ENCODE data around the gene C11orf91. TPM values are rescaled to one million over a fixed set of nuclear protein-coding genes. Genes with fewer than 3 reads are reported as not detected.
"Not testable (repeated sequence)": the region's sequence is repeated elsewhere in the genome, so short reads cannot be mapped to it uniquely, and the experiment has no call there.

Gene C11orf91, protein sequence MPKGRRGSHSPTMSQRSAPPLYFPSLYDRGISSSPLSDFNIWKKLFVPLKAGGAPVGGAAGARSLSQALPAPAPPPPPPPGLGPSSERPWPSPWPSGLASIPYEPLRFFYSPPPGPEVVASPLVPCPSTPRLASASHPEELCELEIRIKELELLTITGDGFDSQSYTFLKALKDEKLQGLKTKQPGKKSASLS
- total RNA-seq, result 0.25 and 0.32 TPM in 2 replicates

GRCh38 chr11:33700502-33701271 lies at the start of gene C11orf91:
Gene C11orf91 (minus strand): TSS chr11:33700826. CDS start chr11:33700740, 86 bp downstream.
- intact Hi-C loops (cut with micrococcal nuclease), result loop anchor here (1.0 to 10.0 kb wide), 6 partner anchors 35 to 540 kb away; partner anchors contain the start of genes CAPRIN1, CSTF3, FBXO3 and HIPK3

GRCh38 chr11:33747979-33748378 lies 47.4 kb upstream of the C11orf91 start:
- intact Hi-C loops (cut with micrococcal nuclease), result no loop called here

DNA sequence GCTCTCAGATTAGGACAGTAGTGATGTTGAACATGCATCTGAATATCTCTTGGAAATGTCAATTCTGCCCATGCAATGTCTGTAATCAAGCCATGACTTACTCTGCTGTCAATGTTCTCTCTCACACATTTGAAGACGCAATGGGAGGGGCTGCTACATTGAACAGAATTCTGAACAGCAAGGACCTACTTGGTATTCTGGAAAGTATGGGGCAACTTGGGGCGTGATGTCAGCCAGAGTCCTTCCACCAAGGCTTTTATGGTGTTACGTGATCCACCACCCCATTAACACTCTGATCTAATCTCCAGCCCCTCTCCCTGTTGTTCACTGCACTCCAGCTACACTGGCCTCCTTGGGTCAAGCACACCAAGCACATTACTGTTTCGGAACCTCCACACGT lies 42.7 kb upstream of the C11orf91 start:
- intact Hi-C loops (cut with micrococcal nuclease), result loop anchor here (2.0 kb wide), 1 partner anchor 26 kb away; no protein-coding TSS in a partner anchor

- intact Hi-C loops (cut with micrococcal nuclease), result loop anchor here (1.0 to 2.0 kb wide), 2 partner anchors 26 to 380 kb away; no protein-coding TSS in a partner anchor
These were observed 41.7 kb upstream of the C11orf91 start for GRCh38 chr11:33742249-33742851.

DNA sequence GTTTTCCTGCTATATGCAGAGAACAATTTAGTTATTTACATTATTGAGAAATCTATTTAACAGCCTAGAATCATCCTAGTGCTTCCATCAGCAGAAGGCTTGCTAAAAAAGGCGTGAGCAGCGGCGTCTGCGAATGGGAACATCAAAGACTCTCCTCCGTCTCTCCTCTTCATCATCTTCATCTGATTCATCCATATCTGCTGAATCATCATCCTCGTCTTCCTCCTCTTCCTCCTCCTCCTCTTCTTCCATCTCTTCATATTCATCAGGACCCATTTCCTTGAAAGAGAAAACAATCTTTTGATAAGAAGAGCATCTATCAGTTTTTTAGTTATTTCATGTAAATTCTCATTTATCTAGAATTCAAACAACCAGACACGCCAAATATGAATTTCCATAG lies 41.2 kb upstream of the C11orf91 start:
- intact Hi-C loops (cut with micrococcal nuclease), result loop anchor here (1.0 to 2.0 kb wide), 2 partner anchors 25 to 380 kb away; no protein-coding TSS in a partner anchor

DNA sequence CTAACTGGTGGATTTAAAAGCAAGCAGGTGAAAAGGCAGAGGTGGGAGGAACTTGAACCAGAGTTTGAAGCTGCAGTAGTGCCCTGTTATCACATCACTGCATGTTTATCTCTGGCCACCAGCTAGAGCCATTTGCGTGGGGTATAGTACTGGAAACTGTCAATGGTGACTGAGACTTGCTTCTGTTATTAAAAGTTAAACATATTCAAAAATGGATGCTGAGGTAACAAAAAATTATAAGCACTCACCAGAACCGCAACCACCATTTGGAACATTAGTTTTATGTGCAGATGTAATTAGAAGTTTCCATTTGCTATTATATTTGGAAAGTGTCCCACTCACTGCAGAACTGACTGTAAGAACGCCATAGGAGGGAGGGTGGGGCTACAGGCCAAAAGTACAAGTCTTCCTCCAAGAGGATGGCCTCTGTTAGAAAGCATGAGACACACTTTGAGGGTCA lies 36.8 kb upstream of the C11orf91 start:
- intact Hi-C loops (cut with micrococcal nuclease), result loop anchor here (2.0 to 10.0 kb wide), 3 partner anchors 15 to 1643 kb away; partner anchors contain the start of genes NAT10 and RCN1

DNA sequence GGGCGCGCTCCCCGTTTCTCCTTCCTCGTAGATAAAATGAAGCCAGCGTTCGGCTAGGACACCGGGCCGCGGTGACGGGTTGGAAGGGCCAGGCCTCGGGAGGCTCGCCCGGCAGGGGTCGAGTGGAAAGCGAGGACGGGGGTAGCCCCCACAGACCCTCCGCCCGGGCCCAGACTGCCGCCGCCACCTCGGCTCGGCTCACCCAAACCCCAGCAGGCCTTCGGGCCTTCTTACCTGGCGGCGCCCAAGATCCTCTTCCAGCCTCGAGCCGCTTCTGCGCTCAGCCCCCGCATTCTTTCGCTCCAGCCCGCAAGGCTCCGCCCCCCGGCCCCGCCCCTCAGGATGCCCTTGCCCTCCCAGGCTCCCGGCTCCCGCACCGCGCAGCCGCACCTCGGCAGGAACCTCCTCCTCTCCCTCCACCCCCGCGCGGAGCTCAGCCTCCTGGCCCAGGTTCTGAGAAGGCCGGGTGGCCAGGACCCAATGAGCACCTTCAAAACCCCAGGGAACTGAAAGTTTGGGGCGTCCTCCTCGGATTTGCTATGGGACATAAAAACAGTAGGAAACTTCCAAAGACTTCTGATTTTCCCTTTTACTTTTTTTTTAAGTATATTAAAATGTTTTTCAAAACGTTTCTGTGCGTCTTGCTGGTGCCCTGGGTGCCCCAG lies 35.7 kb upstream of the C11orf91 start, which contains the start of gene CD59:
Gene CD59 (minus strand): TSS at position 276 of the 665 bp plus-strand sequence. CDS start 13,978 bp downstream, outside the sequence.
- intact Hi-C loops (cut with micrococcal nuclease), result loop anchor here (2.0 to 10.0 kb wide), 3 partner anchors 13 to 1641 kb away; partner anchors contain the start of genes NAT10 and RCN1

DNA sequence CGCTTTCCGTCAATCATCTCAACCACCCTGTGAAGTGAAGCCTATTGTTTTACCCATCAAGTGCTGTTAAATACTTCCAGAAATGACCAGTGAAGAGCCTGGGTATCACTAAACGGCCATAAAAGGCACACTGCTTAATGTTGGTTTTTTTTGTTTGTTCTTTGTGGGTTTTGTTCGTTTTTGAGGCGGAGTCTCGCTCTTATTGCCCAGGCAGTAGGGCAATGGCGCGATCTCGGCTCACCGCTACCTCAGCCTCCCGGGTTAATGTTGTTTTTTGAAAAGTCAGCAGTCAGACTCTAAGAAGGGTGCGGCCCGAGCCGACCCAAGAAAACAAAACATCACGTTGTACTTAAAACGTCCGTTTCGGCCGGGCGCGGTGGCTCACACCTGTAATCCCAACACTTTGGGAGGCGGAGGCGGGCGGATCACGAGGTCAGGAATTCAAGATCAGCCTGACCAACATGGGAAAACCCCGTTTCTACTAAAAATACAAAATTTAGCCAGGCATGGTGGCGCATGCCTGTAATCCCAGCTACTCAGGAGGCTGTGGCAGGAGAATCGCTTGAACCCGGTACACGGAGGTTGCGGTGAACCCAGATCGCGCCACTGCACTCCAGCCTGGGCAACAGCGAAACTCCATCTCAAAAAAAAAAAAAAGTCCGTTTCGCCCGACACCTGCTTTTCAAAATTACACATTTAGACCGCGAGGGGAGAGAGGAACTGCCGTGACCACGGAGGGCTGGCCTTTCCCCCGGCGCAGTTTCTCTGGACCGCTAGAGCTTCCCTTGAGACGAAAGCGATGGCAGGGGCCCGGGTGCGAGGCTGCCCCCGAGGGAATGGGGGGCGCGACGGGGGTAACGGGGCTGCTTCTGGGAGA lies 34.9 kb upstream of the C11orf91 start:
- intact Hi-C loops (cut with micrococcal nuclease), result loop anchor here (1.0 to 10.0 kb wide), 9 partner anchors 13 to 1641 kb away; partner anchors contain the start of genes C11orf91, CSTF3, NAT10 and RCN1

GRCh38 chr11:33734441-33735270 lies 34.0 kb upstream of the C11orf91 start:
- intact Hi-C loops (cut with micrococcal nuclease), result loop anchor here (1.0 to 10.0 kb wide), 8 partner anchors 34 to 1640 kb away; partner anchors contain the start of genes C11orf91, CSTF3, NAT10 and RCN1

DNA sequence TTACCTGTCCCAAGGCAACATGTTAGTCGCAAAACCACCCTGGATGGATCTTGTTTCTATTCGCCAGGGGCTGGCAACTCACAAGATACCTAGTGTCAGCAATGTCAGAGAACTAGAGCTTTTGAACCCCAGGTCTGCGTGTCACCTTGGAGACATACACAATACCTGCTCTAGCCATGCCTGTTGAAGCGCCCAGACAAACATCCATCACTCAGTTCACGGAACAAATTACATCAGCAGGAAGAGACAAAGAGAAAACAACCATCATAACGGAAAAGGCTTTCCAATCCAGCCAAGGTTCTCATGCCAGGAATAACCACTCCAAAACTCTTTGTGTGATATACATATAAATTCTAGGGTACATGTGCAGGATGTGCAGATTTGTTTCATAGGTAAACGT lies 33.4 kb upstream of the C11orf91 start:
- intact Hi-C loops (cut with micrococcal nuclease), result loop anchor here (2.0 to 10.0 kb wide), 5 partner anchors 73 to 1639 kb away; partner anchors contain the start of genes CSTF3, NAT10 and RCN1

DNA sequence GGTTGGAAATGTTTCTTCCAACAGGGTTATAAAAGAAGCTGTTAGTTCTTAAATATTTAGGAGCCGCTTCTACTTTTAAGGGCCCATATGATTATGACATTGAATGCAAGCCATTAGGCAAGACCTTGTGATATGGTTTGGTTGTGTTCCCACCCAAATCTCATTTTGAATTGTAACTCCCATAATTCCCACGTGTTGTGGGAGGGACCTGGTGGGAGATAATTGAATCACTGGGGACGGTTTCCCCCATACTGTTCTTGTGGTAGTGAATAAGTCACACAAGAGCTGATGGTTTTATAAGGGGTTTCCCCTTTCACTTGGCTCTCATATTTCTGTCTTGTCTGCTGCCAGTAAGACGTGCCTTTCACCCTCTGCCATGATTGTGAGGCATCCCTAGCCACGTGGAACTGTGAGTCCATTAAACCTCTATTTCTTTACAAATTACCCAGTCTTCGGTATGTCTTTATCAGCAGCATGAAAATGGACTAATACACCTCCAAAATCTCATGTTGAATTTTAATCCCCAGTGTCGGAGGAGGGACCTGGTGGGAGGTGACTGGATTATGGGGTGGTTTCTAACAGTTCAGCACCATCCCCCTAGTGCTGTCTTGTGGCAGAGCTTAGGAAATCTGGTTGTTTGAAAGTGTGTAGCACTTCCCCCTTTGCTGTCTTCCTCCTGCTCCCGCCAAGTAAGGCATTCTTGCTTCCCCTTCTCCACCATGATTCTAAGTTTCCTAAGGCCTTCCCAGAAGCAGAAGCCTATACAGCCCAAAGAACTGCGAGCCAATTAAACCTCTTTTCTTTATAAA lies 31.3 kb upstream of the C11orf91 start:
- intact Hi-C loops (cut with micrococcal nuclease), result loop anchor here (10.0 kb wide), 2 partner anchors 373 to 1637 kb away; partner anchors contain the start of genes NAT10 and RCN1

DNA sequence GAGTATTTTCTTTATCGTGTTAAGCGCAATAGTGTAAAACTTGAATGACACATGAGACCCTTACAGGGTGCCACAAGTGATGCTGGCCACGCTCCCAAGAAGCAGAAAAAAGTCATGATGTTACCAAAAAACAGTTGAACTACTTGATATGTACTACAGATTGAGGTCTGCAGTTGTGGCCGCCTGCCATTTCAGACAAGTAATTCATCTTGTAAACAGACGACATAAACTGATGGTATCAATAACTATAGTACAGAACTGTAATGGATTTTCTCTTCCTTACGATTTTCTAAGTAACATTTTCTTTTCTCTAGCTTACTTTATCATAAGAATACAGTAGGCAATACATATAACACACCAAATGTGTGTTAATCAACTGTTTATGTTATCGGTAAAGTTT lies 30.1 kb upstream of the C11orf91 start:
- intact Hi-C loops (cut with micrococcal nuclease), result loop anchor here (10.0 kb wide), 2 partner anchors 374 to 1636 kb away; partner anchors contain the start of genes NAT10 and RCN1

DNA sequence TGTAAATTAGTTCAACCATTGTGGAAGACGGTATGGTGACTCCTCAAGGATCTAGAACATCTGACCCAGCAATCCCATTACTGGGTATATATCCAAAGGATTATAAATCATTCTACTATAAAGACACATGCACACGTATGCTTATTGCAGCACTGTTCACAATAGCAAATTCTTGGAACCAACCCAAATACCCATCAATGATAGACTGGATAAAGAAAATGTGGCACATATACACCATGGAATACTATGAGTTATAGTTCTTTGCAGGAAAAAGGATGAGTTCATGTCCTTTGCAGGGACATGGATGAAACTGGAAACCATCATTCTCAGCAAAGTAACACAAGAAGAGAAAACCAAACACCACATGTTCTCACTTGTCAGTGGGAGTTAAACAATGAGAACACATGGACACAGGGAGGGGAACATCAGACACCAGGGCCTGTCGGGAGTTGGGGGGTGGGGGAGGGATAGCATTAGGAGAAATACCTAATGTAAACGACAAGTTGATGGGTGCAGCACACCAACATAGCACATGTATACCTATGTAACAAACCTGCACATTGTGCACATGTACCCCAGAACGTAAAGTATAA lies 28.5 kb upstream of the C11orf91 start:
- intact Hi-C loops (cut with micrococcal nuclease), result not testable (repeated sequence)

DNA sequence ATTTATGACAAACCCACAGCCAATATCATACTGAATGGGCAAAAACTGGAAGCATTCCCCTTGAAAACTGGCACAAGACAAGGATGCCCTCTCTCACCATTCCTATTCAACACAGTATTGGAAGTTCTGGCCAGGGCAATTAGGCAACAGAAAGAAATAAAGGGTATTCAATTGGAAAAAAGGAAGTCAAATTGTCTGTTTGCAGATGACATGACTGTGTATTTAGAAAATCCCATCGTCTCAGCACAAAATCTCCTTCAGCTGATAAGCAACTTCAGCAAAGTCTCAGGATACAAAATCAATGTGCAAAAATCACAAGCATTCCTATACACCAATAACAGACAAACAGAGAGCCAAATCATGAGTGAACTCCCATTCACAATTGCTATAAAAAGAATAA lies 26.9 kb upstream of the C11orf91 start:
- intact Hi-C loops (cut with micrococcal nuclease), result not testable (repeated sequence)

GRCh38 chr11:33725496-33725895 lies 24.9 kb upstream of the C11orf91 start:
- intact Hi-C loops (cut with micrococcal nuclease), result no loop called here

GRCh38 chr11:33724644-33725035 lies 24.0 kb upstream of the C11orf91 start:
- intact Hi-C loops (cut with micrococcal nuclease), result no loop called here

GRCh38 chr11:33723238-33723881 lies 22.7 kb upstream of the C11orf91 start:
- intact Hi-C loops (cut with micrococcal nuclease), result loop anchor here (2.0 kb wide), 1 partner anchor 13 kb away; the partner anchor contains the start of gene CD59

Data from T-helper 2 cell treated with Interferon-gamma antibody and Interleukin-4, amounts not matched to agents 100 ng/mL and 5 ng/mL, for 36 hours (primary cell).